ENCODE measurements around the gene KHDC1.
"Not testable (repeated sequence)": the region's sequence is repeated elsewhere in the genome, so short reads cannot be mapped to it uniquely, and the experiment has no call there.

KHDC1 gene, protein sequence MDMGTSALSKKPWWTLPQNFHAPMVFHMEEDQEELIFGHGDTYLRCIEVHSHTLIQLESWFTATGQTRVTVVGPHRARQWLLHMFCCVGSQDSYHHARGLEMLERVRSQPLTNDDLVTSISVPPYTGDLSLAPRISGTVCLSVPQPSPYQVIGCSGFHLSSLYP

DNA sequence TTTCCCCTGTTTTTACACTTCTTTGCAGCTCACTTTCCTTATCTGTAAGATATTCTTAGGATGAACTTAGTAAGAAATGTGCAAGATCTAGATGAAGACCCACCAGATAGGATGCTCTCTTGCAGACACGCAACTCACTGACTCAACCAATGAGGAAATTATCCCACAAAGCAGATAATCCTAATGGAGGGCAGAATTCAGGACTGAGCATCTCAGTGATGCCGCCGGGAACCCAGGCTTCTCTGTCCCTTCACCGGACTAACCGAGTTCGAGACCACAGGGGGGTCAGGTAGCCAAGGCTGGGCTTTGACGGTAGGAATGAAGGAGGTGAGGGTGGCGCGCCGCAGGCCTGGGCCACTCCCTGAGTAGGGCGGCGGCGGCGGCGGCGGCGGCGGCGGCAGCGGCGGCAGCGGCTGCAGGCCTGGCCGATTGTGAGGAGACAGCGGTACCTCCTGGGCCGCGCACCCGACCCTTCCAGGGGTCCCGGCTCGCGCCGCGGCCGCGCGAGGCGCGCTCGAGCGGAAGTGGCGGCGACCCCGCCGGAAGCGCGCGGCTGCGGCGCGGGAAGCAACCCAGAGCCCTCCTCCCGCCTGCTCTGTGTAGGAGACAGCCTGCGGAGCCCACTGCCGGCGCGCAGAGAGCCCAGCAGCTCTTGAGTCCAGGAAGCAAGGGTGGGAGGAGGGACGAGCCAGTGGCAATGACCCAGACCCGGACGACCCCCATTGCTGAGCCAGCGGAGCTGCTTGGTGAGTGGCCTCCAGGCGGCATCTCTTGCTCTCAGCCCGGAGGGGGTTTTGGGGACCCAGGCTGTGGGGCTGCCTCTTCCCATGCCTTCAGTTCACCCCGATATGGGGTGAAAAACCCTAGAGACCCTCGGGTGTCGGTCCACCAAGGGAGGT is at the start of gene KHDC1:
TSS of gene KHDC1 (minus strand) at position 526 of the 899 bp plus-strand sequence. CDS start 20,679 bp downstream, outside the sequence.
- TF ChIP-seq EZH2phosphoT487 (conservative IDR thresholded peaks at IDR 0.05; ENCODE audit: low read length), result no peak
- TF ChIP-seq, protein P1, sequence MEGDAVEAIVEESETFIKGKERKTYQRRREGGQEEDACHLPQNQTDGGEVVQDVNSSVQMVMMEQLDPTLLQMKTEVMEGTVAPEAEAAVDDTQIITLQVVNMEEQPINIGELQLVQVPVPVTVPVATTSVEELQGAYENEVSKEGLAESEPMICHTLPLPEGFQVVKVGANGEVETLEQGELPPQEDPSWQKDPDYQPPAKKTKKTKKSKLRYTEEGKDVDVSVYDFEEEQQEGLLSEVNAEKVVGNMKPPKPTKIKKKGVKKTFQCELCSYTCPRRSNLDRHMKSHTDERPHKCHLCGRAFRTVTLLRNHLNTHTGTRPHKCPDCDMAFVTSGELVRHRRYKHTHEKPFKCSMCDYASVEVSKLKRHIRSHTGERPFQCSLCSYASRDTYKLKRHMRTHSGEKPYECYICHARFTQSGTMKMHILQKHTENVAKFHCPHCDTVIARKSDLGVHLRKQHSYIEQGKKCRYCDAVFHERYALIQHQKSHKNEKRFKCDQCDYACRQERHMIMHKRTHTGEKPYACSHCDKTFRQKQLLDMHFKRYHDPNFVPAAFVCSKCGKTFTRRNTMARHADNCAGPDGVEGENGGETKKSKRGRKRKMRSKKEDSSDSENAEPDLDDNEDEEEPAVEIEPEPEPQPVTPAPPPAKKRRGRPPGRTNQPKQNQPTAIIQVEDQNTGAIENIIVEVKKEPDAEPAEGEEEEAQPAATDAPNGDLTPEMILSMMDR (IDR thresholded peaks at IDR 0.05; ENCODE audit: insufficient read depth, low read length, poor library complexity, severe bottlenecking), result no peak
- H3K9me2 ChIP-seq (replicated peaks; ENCODE audit: insufficient read depth, low read length), result no peaks in the 10 kb centered on the region
- no peaks in the 10 kb centered on the region for H3K9me3 ChIP-seq (ENCODE audit: insufficient read depth, low read length)
- peak within 1 kb of the TSS; percentile 87 for H2AFZ ChIP-seq (ENCODE audit: low read depth, low read length, severe bottlenecking)
- no peaks in the 10 kb centered on the region for H3K36me3 ChIP-seq (ENCODE audit: low read length)
- no peaks in the 10 kb centered on the region for H3K27me3 ChIP-seq (ENCODE audit: low read length)
- peak within 1 kb of the TSS; percentile 79 for H3K4me3 ChIP-seq (ENCODE audit: insufficient read depth, low read length, poor library complexity, severe bottlenecking)
- H4K20me1 ChIP-seq (ENCODE audit: low read depth, low read length), result no peaks in the 10 kb centered on the region
- H3K4me2 ChIP-seq (ENCODE audit: low read depth, low read length, poor library complexity, severe bottlenecking), result peak within 1 kb of the TSS; percentile 96
- peak within 1 kb of the TSS; percentile 92 for H3K9ac ChIP-seq (ENCODE audit: low read length)
- H3K27ac ChIP-seq (ENCODE audit: low read depth, low read length), result peak within 1 kb of the TSS; percentile 53
- peaks cover 15% of the 10 kb centered on the region for H3K79me2 ChIP-seq (ENCODE audit: insufficient read depth, low read length)
- peaks cover 7% of the 10 kb centered on the region; the same call in 1 of the 2 replicates for H3F3A ChIP-seq (ENCODE audit: insufficient read depth)

DNA sequence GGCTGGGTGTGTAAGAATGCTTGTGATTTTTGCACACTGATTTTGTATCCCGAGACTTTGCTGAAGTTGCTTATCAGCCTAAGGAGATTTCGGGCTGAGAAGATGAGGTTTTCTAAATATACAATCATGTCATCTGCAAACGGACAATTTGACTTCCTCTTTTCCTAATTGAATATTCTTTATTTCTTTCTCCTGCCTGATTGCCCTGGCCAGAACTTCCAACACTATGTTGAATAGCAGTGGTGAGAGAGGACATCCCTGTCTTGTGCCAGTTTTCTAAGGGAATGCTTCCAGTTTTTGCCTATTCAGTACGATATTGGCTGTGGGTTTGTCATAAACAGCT is 47.5 kb upstream of the KHDC1 start:
- peak overlapping the region; percentile 91 for H3K4me3 ChIP-seq (ENCODE audit: insufficient read depth, low read length, poor library complexity, severe bottlenecking)
- H3K27ac ChIP-seq (ENCODE audit: low read depth, low read length), result peak overlapping the region; percentile 71
- not testable (repeated sequence) for H3K9me2 ChIP-seq (replicated peaks; ENCODE audit: insufficient read depth, low read length); H3K27me3 ChIP-seq (ENCODE audit: low read length); H3K9me3 ChIP-seq (ENCODE audit: insufficient read depth, low read length); H4K20me1 ChIP-seq (ENCODE audit: low read depth, low read length); H3K36me3 ChIP-seq (ENCODE audit: low read length)
- peaks cover 42% of the 10 kb centered on the region for H3K79me2 ChIP-seq (ENCODE audit: insufficient read depth, low read length)
- H3F3A ChIP-seq (ENCODE audit: insufficient read depth), result peaks cover 11% of the 10 kb centered on the region
- peak overlapping the region; percentile 99 for H2AFZ ChIP-seq (ENCODE audit: low read depth, low read length, severe bottlenecking)
- H3K4me2 ChIP-seq (ENCODE audit: low read depth, low read length, poor library complexity, severe bottlenecking), result peak overlapping the region; percentile 67
- H3K9ac ChIP-seq (ENCODE audit: low read length), result peak overlapping the region; percentile 87

DNA sequence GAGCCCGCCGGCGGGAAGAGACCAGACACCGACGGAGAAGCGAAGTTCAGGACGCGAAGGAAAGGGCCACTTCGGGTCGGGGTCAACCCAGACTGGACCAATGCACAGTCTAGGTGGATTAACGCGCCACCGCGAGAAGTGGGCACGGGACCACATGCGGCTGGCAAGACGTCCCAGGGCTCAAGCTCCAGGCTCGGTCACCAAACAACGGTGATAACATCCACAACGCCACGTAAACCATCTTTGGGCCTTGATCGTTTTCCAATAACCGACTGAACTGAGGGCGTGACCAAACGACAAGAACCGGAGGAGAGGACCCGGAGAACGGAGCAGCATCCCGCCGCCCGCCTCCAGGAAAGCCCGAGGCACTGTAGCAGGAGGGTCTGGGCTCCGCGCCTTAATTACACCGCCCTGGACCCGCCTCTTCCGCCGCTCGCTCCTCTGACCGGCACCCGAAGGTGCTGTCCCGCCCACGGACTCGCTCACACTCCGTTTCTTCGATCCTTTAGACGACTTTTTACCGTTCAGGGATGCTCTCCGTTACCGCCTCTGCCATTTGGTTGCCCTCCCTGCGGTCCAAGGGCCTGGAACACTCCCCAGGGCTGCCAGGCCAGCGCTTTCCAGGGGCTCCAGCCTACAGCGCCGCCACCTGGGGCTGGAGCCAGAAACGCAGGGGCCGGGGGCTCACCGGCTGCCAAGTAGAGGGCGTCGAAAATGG is 46.9 kb upstream of the KHDC1 start:
- Histone ChIP-seq H3K9me2 (replicated peaks; ENCODE audit: insufficient read depth, low read length) (no peaks in the 10 kb centered on the region), H3K79me2 (ENCODE audit: insufficient read depth, low read length) (peaks cover 47% of the 10 kb centered on the region), H2AFZ (ENCODE audit: low read depth, low read length, severe bottlenecking) (peak overlapping the region; percentile 99), H3K27ac (ENCODE audit: low read depth, low read length) (peak overlapping the region; percentile 71), H3K36me3 (ENCODE audit: low read length) (no peaks in the 10 kb centered on the region), H3K27me3 (ENCODE audit: low read length) (no peaks in the 10 kb centered on the region), H4K20me1 (ENCODE audit: low read depth, low read length) (no peaks in the 10 kb centered on the region), H3K4me2 (ENCODE audit: low read depth, low read length, poor library complexity, severe bottlenecking) (peak overlapping the region; percentile 67), H3K9ac (ENCODE audit: low read length) (peak overlapping the region; percentile 87), H3F3A (ENCODE audit: insufficient read depth) (peaks cover 11% of the 10 kb centered on the region), H3K4me3 (ENCODE audit: insufficient read depth, low read length, poor library complexity, severe bottlenecking) (peak overlapping the region; percentile 91), H3K9me3 (ENCODE audit: insufficient read depth, low read length) (no peaks in the 10 kb centered on the region)
- TF ChIP-seq EZH2phosphoT487 (conservative IDR thresholded peaks at IDR 0.05; ENCODE audit: low read length), result no peak
- TF ChIP-seq, protein P1 (IDR thresholded peaks at IDR 0.05; ENCODE audit: insufficient read depth, low read length, poor library complexity, severe bottlenecking), result peak; percentile 79
